Stimulated activated CD4-positive, alpha-beta T cell treated with anti-CD3 and anti-CD28 coated beads, Interleukin-15, amount 100 ng/mL, for 24 hours (primary cell): ENCODE data around the gene FBLN1.
"Not testable (repeated sequence)": the region's sequence is repeated elsewhere in the genome, so short reads cannot be mapped to it uniquely, and the experiment has no call there.

Source experiments
- DNase-seq: peaks from one replicate; pipeline ENCODE4 v3.0.0-alpha.2; 2020

FBLN1 gene

DNA sequence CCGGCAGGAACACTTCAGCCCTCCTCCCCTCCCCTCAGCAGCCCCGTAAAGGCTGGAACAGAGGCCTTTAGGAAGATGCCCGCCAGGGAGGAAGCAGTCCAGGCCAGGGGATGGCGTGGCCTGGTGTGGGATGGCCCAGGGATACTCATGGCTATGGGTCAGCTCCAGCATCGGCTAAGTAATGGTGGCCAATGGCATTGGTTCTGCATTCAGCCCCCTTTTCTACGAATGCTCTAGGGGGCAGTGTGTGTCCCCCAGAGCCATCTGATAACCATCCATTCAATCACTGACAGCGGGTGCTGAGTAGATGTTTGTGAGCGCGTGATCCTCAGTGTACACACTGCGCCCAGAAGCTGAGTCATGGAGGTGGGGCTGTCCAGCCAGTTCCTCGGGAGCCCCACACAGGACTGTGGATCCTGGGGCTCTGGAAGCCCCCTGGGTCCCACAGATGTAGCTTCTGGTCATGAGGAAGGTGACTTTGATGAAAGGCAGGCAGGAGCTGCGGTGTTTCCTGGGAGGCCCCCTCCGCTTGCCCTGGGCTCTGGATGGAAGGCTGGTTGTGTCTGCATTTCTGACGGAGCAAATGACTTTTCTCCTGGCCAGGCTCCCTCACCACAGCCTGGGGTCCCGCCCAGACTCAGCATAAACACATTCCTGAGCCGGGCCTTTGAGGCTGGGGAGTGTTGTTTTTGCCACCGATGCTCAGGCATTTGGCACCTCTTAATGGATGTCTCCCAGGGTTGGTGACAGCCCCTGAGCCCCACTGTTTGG lies 46.5 kb downstream of the FBLN1 start:
- no peak for DNase-seq

- DNase-seq: no peak
Observed at GRCh38 chr22:45549762-45550378, 47.2 kb downstream of the FBLN1 start.

DNA sequence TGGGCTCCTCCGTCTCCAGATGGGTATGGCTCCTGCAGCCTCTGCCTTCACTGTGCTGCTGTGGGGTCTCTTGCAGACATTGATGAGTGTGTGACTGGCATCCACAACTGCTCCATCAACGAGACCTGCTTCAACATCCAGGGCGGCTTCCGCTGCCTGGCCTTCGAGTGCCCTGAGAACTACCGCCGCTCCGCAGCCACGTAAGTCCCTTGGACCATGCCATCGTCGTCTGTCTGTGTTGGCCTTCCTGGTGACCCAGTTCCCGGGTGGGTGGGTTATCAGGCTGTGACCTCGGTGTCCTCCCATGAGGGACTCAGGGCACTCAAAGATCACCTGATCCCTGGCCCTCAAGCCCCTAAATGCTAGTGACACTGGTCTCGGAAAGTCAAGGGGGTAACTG lies 47.7 kb downstream of the FBLN1 start:
- no peak for DNase-seq

DNA sequence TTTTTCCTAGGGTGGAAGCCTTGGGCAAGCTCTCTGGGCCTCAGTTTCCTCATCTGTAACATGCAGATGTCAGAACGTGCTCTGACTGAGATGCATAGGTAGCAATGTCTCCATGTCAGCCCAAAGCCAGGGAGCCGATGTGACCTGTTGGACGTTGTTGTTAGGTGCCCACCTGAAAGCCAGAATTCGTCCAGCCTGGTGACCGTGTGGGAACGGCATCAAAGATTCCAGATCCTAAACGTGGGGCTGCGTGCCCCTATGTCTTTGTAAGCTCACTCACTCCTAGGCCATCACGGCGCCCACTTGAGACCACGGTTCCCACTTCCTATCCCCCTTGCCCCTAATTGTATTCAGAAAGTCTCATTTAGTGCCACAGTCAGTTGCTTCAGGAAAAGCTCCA lies 48.2 kb downstream of the FBLN1 start:
- DNase-seq: no peak

DNA sequence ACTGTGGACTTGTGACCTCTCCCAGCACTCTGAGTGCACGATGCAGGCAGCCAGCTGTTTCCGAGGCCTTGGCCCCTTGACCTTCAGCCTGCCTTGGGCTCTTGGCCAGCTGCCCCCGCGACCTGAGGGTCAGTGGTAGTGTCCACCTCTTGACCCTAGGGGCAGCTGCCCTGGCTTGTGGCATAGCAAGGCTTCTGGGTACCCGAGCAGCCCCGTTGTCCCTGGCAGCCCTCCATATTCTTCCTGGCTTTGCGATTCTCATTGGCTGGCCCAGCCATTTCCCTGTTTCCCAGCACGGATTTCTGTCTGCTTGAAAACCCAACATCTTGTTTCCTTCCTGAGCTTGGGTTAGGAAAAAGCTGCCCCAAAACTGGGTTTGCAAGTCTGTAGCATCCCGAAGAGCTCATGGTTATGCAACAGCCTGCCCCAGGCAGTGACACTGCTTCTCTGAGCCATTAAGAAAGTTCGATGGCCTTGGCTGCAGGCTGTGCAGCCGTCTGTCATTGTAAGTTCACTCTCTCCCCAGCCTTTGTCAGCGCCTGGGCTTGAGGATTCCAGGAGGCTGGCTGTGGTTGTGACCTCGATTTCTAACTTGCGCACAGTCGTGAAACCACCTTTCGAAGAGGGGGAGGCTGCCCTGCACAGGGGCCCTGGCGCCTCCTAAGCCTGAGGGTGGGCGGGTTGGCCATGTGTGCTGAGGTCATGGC lies 48.8 kb downstream of the FBLN1 start:
- no peak for DNase-seq

DNA sequence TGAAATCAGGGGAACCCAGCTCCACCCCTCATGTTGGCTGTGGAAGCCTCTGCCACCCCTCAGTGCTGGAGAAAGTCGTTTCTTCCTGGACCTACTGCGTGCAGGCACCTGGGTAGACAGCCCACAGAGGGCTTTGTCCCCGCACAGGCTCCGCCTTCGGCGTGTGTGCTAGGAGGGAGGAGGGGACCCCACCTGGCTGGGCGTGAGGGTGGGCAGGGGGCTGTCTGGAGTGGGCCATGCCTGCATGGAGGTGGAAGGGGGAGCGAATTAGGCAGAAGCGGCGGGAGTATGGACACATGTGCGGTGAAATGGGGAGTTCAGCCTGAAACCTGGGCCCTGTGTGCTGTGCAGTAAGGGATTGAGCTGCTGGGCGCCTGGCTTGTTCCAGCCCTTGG lies 49.3 kb downstream of the FBLN1 start:
- DNase-seq: no peak

- DNase-seq: no peak
Observed at GRCh38 chr22:45552580-45553350, 50.1 kb downstream of the FBLN1 start.

GRCh38 chr22:45553351-45554039 lies 50.8 kb downstream of the FBLN1 start:
- DNase-seq: peak; percentile 75

DNA sequence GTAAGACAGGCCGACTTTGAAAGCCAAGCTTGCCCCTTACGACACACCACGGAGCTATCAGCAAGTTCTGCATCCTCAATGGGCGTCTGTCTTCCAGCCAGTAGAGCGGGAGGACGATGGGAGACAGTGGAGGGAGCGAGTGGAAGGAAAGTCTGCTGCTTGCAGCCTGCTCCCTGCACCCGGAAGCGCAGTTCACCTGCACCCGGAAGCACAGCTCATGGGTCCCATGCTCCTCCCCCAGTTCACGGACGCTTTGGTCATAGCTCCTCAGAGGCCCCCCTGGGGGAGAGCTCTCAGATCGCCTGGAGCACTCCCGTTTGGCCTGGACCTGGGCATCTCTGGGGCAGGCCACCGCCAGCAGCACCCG lies 51.3 kb downstream of the FBLN1 start:
- DNase-seq: no peak

GRCh38 chr22:45554861-45555260 lies 52.2 kb downstream of the FBLN1 start:
- DNase-seq: no peak

DNA sequence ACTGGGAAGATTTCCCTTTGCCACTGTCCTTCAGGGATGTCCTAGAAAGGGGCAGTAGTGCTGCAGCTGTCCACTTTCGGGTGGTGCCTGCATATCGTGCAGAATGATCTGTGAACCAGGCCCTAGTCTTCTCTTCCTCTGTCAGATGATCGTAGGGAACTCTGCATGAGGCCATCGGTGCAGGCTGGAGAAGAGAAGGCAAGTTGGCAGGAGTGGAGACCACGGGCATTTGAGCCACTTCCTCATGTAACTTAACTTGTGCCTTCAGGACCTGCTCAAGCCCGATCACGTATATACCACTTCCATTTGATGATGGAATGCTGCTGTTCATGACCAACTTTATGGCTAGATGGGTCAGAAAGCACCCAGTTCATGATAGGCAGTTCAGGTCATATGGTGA lies 55.2 kb downstream of the FBLN1 start:
- DNase-seq: not testable (repeated sequence)

- not testable (repeated sequence) for DNase-seq
Observed at GRCh38 chr22:45560092-45560491, 57.4 kb downstream of the FBLN1 start.

DNA sequence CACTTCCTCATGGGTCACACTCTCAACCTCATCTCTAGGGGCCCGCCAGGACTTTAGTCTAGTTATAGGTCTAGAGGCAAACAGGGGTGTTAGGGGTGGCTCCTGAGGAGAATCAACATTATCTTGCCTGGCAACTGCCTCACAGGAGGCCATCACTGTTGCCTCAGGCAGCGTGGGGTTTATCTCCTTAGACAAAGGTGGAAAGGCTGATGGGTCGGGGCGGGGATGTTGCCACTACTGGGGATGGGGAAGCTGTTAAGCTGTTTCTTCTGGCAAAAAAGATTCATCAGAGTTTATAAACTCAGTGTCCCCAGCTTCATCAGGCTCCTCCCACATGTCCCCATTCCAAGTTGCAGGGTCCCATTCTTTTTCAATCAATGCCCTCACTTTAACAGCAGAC lies 58.1 kb downstream of the FBLN1 start:
- not testable (repeated sequence) for DNase-seq

DNA sequence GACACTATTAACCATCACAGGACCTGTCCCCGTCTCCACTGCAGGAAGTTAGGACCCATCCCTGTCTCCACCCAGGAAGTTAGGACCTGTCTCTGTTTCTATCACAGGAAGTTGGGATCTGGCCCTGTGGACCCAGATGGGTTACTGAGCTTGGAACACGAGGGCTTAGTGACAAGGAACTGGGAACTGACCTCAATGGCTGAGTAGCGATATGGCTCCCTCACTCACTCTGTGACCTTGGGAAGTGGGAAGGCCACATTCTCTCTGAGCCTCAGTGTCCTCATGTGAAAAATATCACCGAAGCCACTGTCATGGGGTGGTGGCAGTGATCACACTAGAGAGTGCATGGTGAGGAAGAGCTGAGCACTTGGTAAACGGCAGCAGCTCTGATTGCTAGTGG lies 59.4 kb downstream of the FBLN1 start:
- DNase-seq: no peak

- no peak for DNase-seq
Observed at GRCh38 chr22:45562537-45563361, 60.1 kb downstream of the FBLN1 start.

- no peak for DNase-seq
Observed at GRCh38 chr22:45563362-45564040, 60.8 kb downstream of the FBLN1 start.

GRCh38 chr22:45564349-45565030 lies 61.8 kb downstream of the FBLN1 start:
- no peak for DNase-seq

- no peak for DNase-seq
Observed at GRCh38 chr22:45565171-45565570, 62.5 kb downstream of the FBLN1 start.

GRCh38 chr22:45565973-45566372 lies 63.3 kb downstream of the FBLN1 start:
- DNase-seq: no peak

- no peak for DNase-seq
Observed at GRCh38 chr22:45568213-45568612, 65.5 kb downstream of the FBLN1 start.

DNA sequence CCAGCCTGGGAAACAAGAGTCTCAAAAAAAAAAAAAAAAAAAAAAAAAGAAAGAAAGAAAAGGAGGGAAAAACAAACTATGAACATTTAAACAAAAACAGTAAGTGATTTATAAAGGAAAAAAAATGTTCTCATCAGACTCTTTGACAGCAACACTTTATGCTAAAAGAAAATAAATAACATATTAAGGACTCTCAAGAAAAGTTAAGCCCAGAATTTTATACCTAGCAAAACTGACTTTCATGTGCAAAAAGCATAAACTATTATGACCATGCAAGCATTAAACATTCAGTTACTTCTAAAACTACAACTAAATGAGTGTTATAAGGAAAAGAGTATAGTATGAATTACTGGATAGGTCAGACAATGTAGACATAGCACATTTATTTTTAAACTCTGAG lies 68.4 kb downstream of the FBLN1 start:
- DNase-seq: no peak
